Thymus (tissue), 11 donors: ENCODE measurements around the gene ARL4A. TPM values are rescaled to one million over a fixed set of nuclear protein-coding genes. Genes with fewer than 3 reads are reported as not detected.
"Not testable (repeated sequence)": the region's sequence is repeated elsewhere in the genome, so short reads cannot be mapped to it uniquely, and the experiment has no call there.

Source experiments
- DNase-seq, 9 donors: peaks; one replicate each; pipeline ENCODE4 v3.0.0-alpha.2; 2013; ENCODE audit warnings: low spot score in 9 of 9, low read depth in 6 of 9, missing footprints in 1 of 9
- H3K27ac ChIP-seq, 2 donors: one replicate each; pipeline ENCODE4 v1.5.1; 2013; ENCODE audit warnings: control low read depth in 1 of 2, low read depth in 1 of 2, low read length in 1 of 2, mild to moderate bottlenecking in 1 of 2, moderate library complexity in 1 of 2
- H3K27me3 ChIP-seq, 2 donors: one replicate each; pipeline ENCODE4 v1.5.1; 2013; ENCODE audit warnings: low read length in 1 of 2; ENCODE audit not compliant: control insufficient read depth in 2 of 2, insufficient read depth in 1 of 2
- H3K36me3 ChIP-seq, 2 donors: one replicate each; pipeline ENCODE4 v1.5.1; 2013; ENCODE audit warnings: low read length in 1 of 2, mild to moderate bottlenecking in 1 of 2, moderate library complexity in 1 of 2; ENCODE audit not compliant: control insufficient read depth in 2 of 2, insufficient read depth in 2 of 2
- H3K4me1 ChIP-seq, 2 donors: one replicate each; pipeline ENCODE4 v1.5.1; 2013; ENCODE audit warnings: low read length in 2 of 2; ENCODE audit not compliant: control insufficient read depth in 2 of 2, insufficient read depth in 2 of 2
- H3K4me3 ChIP-seq, 2 donors: one replicate each; pipeline ENCODE4 v1.5.1; 2013; ENCODE audit warnings: low read length in 2 of 2, control low read depth in 1 of 2, mild to moderate bottlenecking in 1 of 2
- H3K9me3 ChIP-seq, 2 donors: one replicate each; pipeline ENCODE4 v1.5.1; 2013; ENCODE audit warnings: low read length in 1 of 2, mild to moderate bottlenecking in 1 of 2; ENCODE audit not compliant: control insufficient read depth in 2 of 2, insufficient read depth in 1 of 2
- WGBS: extraction: QIAGEN DNeasy Blood & Tissue Kit; methylation state at CpG from one replicate; pipeline ENCODE4 v1.1.7; 2013; 5-methylcytosine and 5-hydroxymethylcytosine counted together
- polyA plus RNA-seq: library from polyadenylated mRNA; stranded (reverse); fragments of 200-250 nt; gene quantifications from one replicate; pipeline ENCODE4 v1.2.3, GENCODE V29; 2013
- total RNA-seq: library from RNA; stranded (reverse); fragments of 120-200 nt; gene quantifications from one replicate; pipeline ENCODE4 v1.2.4, GENCODE V29; 2013
- donor health status: healthy.

The ARL4A gene
- total and polyA plus RNA-seq, 2 donors: 28.2 to 70.3 TPM

DNA sequence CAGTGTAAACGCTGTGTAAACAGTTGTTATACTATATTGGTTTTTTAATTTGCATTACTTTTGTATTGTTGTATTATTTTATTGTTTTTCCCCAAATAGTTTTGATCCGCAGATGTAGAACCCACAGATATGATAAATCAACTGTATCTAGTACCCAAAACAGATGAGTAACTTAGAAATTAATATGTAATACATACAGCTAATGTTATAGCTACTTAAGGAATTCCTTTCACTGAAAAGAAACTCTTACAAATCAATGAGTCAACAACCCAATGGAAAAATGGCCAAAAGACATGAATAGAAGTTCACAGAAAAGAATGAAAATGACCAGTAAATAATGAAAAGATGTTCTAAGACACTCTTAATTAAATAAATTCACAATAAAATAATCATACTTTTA, 32.3 kb upstream of the ARL4A start:
- no peak for DNase-seq
- no peaks in the 10 kb centered on the region for H3K36me3 ChIP-seq
- H3K4me1 ChIP-seq: no peaks in the 10 kb centered on the region
- no peaks in the 10 kb centered on the region for H3K27me3 ChIP-seq
- H3K9me3 ChIP-seq: no peaks in the 10 kb centered on the region
- WGBS: 94% methylated on average over 2 of the region's 2 CpGs
- H3K27ac ChIP-seq: no peak overlapping the region
- no peak overlapping the region for H3K4me3 ChIP-seq

DNA sequence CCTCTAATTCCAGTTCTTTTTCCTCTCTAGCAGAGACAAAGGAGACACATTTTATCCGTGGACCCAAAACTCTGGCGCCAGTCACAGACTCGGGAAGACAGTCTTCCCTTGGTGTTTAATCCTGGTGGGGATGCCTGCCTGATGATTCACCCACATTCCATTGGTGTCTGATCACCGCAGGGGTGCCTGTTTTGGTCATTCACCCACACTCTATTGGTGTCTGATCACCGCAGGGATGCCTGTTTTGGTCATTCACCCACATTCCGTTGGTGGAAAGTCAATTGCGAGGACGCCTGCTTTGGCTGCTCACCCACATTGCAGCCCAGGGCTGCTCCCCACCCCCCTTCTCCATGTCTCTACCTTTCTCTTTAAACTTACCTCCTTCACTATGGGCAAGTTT, 27.0 kb upstream of the ARL4A start:
- H3K27me3 ChIP-seq, H3K36me3 ChIP-seq, H3K4me3 ChIP-seq, DNase-seq, H3K27ac ChIP-seq, H3K4me1 ChIP-seq, H3K9me3 ChIP-seq: not testable (repeated sequence)
- WGBS: 94% methylated on average over 8 of the region's 8 CpGs

DNA sequence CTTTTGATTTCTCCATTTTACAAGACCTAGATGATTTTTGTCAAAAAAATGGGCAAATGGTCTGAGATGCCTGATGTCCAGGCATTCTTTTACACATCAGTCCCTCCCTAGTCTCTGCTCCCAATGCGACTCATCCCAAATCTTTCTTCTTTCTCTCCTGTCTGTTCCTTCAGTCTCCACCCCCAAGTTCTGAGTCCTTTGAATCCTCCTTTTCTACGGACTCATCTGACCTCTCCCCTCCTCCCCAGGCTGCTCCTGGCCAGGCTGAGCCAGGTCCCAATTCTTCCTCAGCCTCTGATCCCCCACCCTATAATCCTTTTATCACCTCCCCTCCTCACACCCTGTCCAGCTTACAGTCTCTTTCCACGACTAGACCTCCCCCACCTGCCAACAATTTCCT, 26.4 kb upstream of the ARL4A start:
- H3K4me1 ChIP-seq, H3K9me3 ChIP-seq, DNase-seq, H3K27me3 ChIP-seq, H3K4me3 ChIP-seq, H3K36me3 ChIP-seq, H3K27ac ChIP-seq: not testable (repeated sequence)
- 93% methylated on average over 3 of the region's 3 CpGs for WGBS

DNA sequence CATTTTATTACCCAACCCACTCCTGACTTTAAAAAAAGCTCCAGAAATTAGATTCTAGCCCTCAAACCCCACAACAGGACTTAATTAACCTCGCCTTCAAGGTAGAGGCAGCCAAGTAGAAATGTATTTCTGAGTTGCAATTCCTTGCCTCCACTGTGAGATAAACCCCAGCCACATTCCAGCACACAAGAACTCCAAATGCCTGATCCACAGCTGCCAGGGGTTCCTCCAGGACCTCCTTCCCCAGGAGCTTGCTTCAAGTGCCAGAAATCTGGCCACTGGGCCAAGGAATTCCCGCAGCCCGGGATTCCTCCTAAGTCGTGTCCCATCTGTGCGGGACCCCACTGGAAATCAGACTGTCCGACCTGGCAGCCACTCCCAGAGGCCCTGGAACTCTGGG, 25.9 kb upstream of the ARL4A start:
- Histone ChIP-seq H3K4me3 (no peak overlapping the region), H3K27ac (no peak overlapping the region), H3K36me3 (no peaks in the 10 kb centered on the region), H3K4me1 (no peaks in the 10 kb centered on the region), H3K9me3 (no peaks in the 10 kb centered on the region), H3K27me3 (no peaks in the 10 kb centered on the region)
- WGBS: 98% methylated on average over 6 of the region's 6 CpGs
- DNase-seq: no peak

DNA sequence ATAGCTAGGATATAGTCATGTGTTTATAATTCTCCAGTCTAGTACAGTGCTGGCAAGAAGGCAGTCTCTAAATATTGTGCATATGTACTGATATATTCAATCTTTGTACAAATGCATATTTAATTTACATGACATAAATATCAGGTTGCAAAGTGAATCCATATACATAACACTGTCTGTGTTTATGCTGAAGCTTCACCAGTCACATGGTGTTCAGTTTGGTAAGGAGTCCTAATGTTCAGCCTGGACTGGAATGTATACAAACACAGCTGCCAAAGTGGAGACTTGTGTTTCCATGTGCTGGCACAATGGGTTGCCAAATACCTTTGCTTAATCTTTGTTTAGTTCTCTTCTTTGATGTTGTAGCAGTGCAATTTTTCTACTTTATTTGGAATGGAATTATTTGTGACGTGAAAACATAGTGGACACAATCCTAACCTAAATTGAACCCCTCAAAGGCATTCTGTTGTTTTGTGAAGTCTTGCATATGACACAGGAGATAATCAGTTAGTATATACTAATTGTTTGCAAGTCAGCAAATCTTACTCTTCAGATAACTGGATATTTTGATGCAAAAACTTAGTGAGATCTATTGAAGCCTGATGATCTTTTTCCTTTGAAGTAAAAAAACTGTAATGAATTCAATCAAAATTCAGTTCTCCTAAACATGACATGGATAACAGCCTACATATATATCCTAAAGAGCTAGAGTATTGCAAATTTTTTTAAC, 17.3 kb upstream of the ARL4A start:
- no peak overlapping the region for H3K27ac ChIP-seq
- WGBS: 88% methylated on average over 1 of the region's 1 CpG
- no peak for DNase-seq
- H3K4me3 ChIP-seq: no peak overlapping the region
- no peaks in the 10 kb centered on the region for H3K36me3 ChIP-seq
- peaks cover 0 to 3% of the 10 kb centered on the region in 2 donors for H3K4me1 ChIP-seq
- H3K27me3 ChIP-seq: no peaks in the 10 kb centered on the region
- no peaks in the 10 kb centered on the region for H3K9me3 ChIP-seq

DNA sequence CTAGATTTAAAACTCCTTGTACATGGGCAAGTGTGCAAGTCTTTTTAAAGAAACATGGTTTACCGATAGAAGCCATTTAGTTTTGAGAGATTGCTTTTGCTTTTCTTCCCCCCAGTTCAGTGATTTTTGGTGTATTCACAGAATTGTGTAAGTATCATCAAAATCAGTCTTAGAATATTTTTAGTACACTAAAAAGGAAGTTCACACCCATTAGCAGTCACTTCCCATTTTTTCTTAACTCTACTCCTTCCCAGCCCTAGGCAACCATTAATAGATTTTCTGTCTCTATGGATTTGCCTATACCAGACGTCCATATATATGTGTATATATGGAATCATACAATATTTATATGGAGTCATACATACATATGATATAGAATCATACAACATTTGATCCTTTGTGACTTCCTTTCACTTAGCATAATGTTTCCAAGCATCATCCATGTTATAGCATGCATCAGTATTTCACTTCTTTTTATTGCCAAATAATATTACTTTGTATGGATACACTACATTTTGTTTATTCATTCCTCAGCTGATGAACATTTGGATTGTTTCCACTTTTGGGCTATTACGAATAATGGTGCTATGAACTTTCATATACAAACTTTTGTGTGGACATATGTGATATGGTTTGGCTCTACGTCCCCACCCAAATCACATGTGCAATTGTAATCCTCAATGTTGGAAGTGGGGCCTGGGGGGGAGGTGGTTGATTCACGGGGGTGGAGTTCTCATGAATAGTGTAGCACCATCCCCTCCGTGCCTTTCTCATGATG, 16.5 kb upstream of the ARL4A start:
- Histone ChIP-seq H3K9me3 (no peaks in the 10 kb centered on the region), H3K27ac (no peak overlapping the region), H3K4me1 (peaks cover 0 to 4% of the 10 kb centered on the region in 2 donors), H3K27me3 (no peaks in the 10 kb centered on the region), H3K36me3 (no peaks in the 10 kb centered on the region), H3K4me3 (no peak overlapping the region)
- WGBS: 83% methylated on average over 6 of the region's 6 CpGs
- no peak for DNase-seq

DNA sequence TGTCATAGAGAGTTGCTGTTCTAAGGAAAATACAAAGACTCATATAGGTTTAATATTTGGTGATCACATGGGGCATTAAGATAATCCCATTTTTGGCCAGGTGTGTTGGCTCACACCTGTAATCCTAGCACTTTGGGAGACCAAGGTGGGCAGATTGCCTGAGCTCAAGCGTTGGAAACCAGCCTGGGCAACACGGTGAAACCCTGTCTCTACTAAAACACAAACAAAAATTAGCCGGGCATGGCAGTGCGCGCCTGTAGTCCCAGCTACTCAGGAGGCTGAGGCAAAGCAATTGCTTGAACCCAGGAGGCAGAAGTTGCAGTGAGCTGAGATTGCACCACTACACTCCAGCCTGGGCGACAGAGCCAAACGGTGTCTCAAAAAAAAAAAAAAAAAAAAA, 14.0 kb upstream of the ARL4A start:
- H3K4me1 ChIP-seq, DNase-seq, H3K4me3 ChIP-seq, H3K27ac ChIP-seq, H3K9me3 ChIP-seq, H3K27me3 ChIP-seq, H3K36me3 ChIP-seq: not testable (repeated sequence)
- WGBS: 93% methylated on average over 7 of the region's 7 CpGs

DNA sequence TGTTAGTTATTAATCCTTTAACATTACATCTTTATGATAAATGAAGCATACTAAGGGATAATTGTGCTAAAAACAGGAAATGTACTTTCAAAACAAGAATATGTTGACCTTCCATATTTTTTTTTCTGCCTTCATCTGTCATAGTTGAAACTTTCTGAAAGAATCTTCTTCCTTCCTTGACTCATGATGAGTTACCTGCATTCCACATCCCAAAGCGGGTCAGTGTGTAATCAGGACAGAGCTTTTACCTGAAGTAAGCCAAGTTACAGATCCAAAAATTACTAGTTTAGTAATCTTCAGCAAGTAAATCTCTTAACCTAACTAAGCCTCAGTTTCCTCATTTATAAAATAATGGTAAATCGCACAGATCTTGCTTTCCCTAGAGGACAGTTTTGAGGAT, 13.4 kb upstream of the ARL4A start:
- Histone ChIP-seq H3K4me3 (no peak overlapping the region), H3K27ac (no peak overlapping the region), H3K36me3 (no peaks in the 10 kb centered on the region), H3K4me1 (peaks cover 0 to 4% of the 10 kb centered on the region in 2 donors), H3K9me3 (no peaks in the 10 kb centered on the region), H3K27me3 (no peaks in the 10 kb centered on the region)
- DNase-seq: no peak
- WGBS: 99% methylated on average over 2 of the region's 2 CpGs

DNA sequence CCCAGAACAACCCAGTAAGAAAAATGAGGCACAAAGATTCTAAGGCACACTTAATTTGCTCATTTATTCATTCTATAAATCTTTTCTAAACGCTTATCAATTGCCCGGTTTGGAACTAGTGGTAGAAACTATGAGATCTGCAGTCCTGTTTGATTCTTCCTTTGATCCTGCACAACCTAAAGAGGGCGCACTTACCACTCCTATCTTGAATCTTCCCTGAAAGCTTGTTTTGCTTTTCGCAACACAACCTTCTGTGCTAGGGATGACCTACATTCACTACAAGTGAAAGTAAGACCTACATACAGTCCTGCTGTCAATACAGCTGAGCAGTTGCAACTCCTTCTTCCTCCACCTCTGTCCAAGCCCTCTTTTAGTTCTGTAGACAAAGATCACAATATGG, 12.6 kb upstream of the ARL4A start:
- H3K9me3 ChIP-seq: no peaks in the 10 kb centered on the region
- no peaks in the 10 kb centered on the region for H3K27me3 ChIP-seq
- 89% methylated on average over 4 of the region's 4 CpGs for WGBS
- H3K36me3 ChIP-seq: no peaks in the 10 kb centered on the region
- peaks cover 0 to 4% of the 10 kb centered on the region in 2 donors for H3K4me1 ChIP-seq
- H3K4me3 ChIP-seq: no peak overlapping the region
- peak; percentile 45 to 90 (median 74) for DNase-seq
- peak overlapping the region in 1 of 2 donors; percentile 73 for H3K27ac ChIP-seq
